Transverse colon (tissue), 4 donors: Measurements from ENCODE around the gene SLMAP. TPM values are rescaled to one million over a fixed set of nuclear protein-coding genes. Genes with fewer than 3 reads are reported as not detected.

ENCODE experiments used
- DNase-seq: peaks from one replicate; pipeline ENCODE4 v3.0.0-alpha.2; 2019
- H3K27ac ChIP-seq, 4 donors: fragments of 200-600 bp; sonication (generic); 2 replicates each; pipeline ENCODE4 v1.5.1; 2016 to 2018; ENCODE audit warnings: inconsistent platforms in 4 of 4
- H3K27me3 ChIP-seq: fragments of 200-600 bp; sonication (generic); 2 replicates; pipeline ENCODE4 v1.5.1; 2017; ENCODE audit warnings: inconsistent platforms
- H3K36me3 ChIP-seq, 4 donors: fragments of 200-600 bp; sonication (generic); 2 replicates each; pipeline ENCODE4 v1.5.1; 2017 to 2019; ENCODE audit warnings: inconsistent platforms in 4 of 4
- H3K4me1 ChIP-seq, 4 donors: fragments of 200-600 bp; sonication (generic); 2 replicates each; pipeline ENCODE4 v1.5.1; 2017 to 2020; ENCODE audit warnings: inconsistent platforms in 4 of 4
- H3K4me3 ChIP-seq, 4 donors: fragments of 200-600 bp; sonication (generic); 1 replicate in 1 of 4; 2 replicates in 3 of 4; pipeline versions ENCODE4 v1.5.1 to v1.6.1; 2017 to 2019; ENCODE audit warnings: inconsistent platforms in 4 of 4
- H3K9me3 ChIP-seq, 2 donors: fragments of 200-600 bp; sonication (generic); 2 replicates each; pipeline ENCODE4 v1.5.1; 2017 to 2019; ENCODE audit warnings: inconsistent platforms in 2 of 2
- CTCF ChIP-seq, 5 experiments: fragments of 200-600 bp in 3 of 5; fragments of 450-650 bp in 2 of 5; sonication (generic) in 3 of 5; IDR thresholded peaks; 1 replicate in 2 of 5; 2 replicates in 3 of 5; pipeline ENCODE4 v1.5.1; 2016 to 2017; ENCODE audit warnings: antibody characterized with exemption in 5 of 5, inconsistent platforms in 3 of 5, mild to moderate bottlenecking in 2 of 5, moderate library complexity in 1 of 5
- EP300 ChIP-seq: sonication (generic); formaldehyde crosslinking; IDR thresholded peaks from one replicate; pipeline ENCODE4 v1.6.1; 2017; ENCODE audit warnings: antibody characterized with exemption, low read depth
- POLR2A ChIP-seq: fragments of 450-650 bp; IDR thresholded peaks from one replicate; pipeline ENCODE4 v1.6.1; 2016; ENCODE audit warnings: antibody characterized with exemption, mild to moderate bottlenecking, moderate library complexity
- POLR2AphosphoS5 ChIP-seq, 3 donors: sonication (generic); formaldehyde crosslinking; IDR thresholded peaks; one replicate each; pipeline ENCODE4 v1.6.1; 2016; ENCODE audit warnings: antibody characterized with exemption in 3 of 3
- WGBS, 2 donors: methylation state at CpG; one replicate each; pipeline ENCODE4 v1.1.5; 2018; ENCODE audit warnings: low coverage in 1 of 2; 5-methylcytosine and 5-hydroxymethylcytosine counted together
- in situ Hi-C, 4 donors: fragments of 200-750 bp; cut with MboI; loops; one replicate each; pipeline versions ENCODE4 v1.15.0 to v1.15.1; 2017; ENCODE audit warnings: low sequenced_read_pairs in 3 of 4, low pct_ligation_motif_present in 1 of 4, low pct_unique_long_range_greater_than_20kb in 1 of 4
- intact Hi-C: fragments of 100-400 bp; cut with DNase I; formaldehyde crosslinking; loops from one replicate; pipeline ENCODE4 v1.15.1; 2023; ENCODE audit warnings: low total_unique reads
- total RNA-seq, 4 donors: library from RNA; depleted of rRNA; stranded (reverse); fragments of >200 nt; gene quantifications; one replicate each; pipeline ENCODE4 v1.1.0, GENCODE V29; 2016

SLMAP gene
- total RNA-seq, 4 donors from 2014 or later = 111 to 162 (median 119) TPM

GRCh38 chr3:57740027-57740426 is 16.1 kb upstream of the SLMAP start:
- in situ Hi-C loops = no loop called here
- DNase-seq = no peak
- no peak overlapping the region for H3K4me3 ChIP-seq
- no peaks in the 10 kb centered on the region for H3K27me3 ChIP-seq
- H3K27ac ChIP-seq = no peak overlapping the region
- WGBS, 2 donors = 95 to 97% methylated on average over 5 of the region's 5 CpGs
- H3K36me3 ChIP-seq = no peaks in the 10 kb centered on the region
- TF ChIP-seq POLR2A (no peak), CTCF (IDR thresholded peaks at IDR 0.05) (no peak), EP300 (no peak), POLR2AphosphoS5 (IDR thresholded peaks at IDR 0.05) (no peak)
- no peaks in the 10 kb centered on the region for H3K4me1 ChIP-seq
- H3K9me3 ChIP-seq = no peaks in the 10 kb centered on the region
- intact Hi-C loops = no loop called here

GRCh38 chr3:57743496-57743895 is 12.6 kb upstream of the SLMAP start:
- DNase-seq = no peak
- WGBS, 2 donors = 63% methylated on average over 1 of the region's 1 CpG; no CpG with 5 or more reads in 1 of the 2 donors
- no peak overlapping the region for H3K4me3 ChIP-seq
- no peaks in the 10 kb centered on the region for H3K9me3 ChIP-seq
- intact Hi-C loops (no loop called here), in situ Hi-C loops (no loop called here)
- TF ChIP-seq EP300 = no peak
- no peak for TF ChIP-seq POLR2A
- TF ChIP-seq CTCF (IDR thresholded peaks at IDR 0.05) = no peak
- TF ChIP-seq POLR2AphosphoS5 (IDR thresholded peaks at IDR 0.05) = no peak
- no peaks in the 10 kb centered on the region for H3K36me3 ChIP-seq
- H3K27ac ChIP-seq = no peak overlapping the region
- no peaks in the 10 kb centered on the region for H3K27me3 ChIP-seq
- H3K4me1 ChIP-seq = no peaks in the 10 kb centered on the region

- in situ Hi-C loops = no loop called here
- intact Hi-C loops = no loop called here
- Histone ChIP-seq H3K4me1 (no peaks in the 10 kb centered on the region), H3K9me3 (no peaks in the 10 kb centered on the region), H3K27me3 (no peaks in the 10 kb centered on the region), H3K4me3 (no peak overlapping the region), H3K27ac (no peak overlapping the region), H3K36me3 (no peaks in the 10 kb centered on the region)
- DNase-seq = no peak
- no peak for TF ChIP-seq EP300
- no peak for TF ChIP-seq CTCF (IDR thresholded peaks at IDR 0.05)
- no peak for TF ChIP-seq POLR2A
- no peak for TF ChIP-seq POLR2AphosphoS5 (IDR thresholded peaks at IDR 0.05)
- 95% methylated on average over 3 of the region's 3 CpGs; no CpG with 5 or more reads in 1 of the 2 donors for WGBS, 2 donors
Observed at GRCh38 chr3:57745101-57745500, 11.0 kb upstream of the SLMAP start.

GRCh38 chr3:57746156-57747010 is 9.7 kb upstream of the SLMAP start:
- Histone ChIP-seq H3K36me3 (no peaks in the 10 kb centered on the region), H3K4me3 (no peak overlapping the region), H3K27me3 (no peaks in the 10 kb centered on the region), H3K4me1 (no peaks in the 10 kb centered on the region), H3K27ac (no peak overlapping the region), H3K9me3 (no peaks in the 10 kb centered on the region)
- no peak for DNase-seq
- TF ChIP-seq EP300 (no peak), POLR2AphosphoS5 (IDR thresholded peaks at IDR 0.05) (no peak), POLR2A (no peak), CTCF (IDR thresholded peaks at IDR 0.05) (no peak)
- in situ Hi-C loops = no loop called here
- 94 to 100% methylated on average over 2 to 13 of the region's 17 CpGs for WGBS, 2 donors
- intact Hi-C loops = no loop called here
